GM18951 (cell line): ENCODE results near the gene SDF4.

ENCODE experiments used
- POLR2A ChIP-seq: IDR thresholded peaks from 4 replicates; pipeline ENCODE4 v1.6.1; 2011; ENCODE audit warnings: mild to moderate bottlenecking; ENCODE audit not compliant: insufficient read length, insufficient read depth; ENCODE audit errors: extremely low read depth
- in situ Hi-C: fragments of 300-500 bp; cut with MboI; formaldehyde crosslinking; loops from one replicate; pipeline ENCODE4 v1.12.0; 2022; ENCODE audit warnings: low sequenced_read_pairs, mixed read lengths, inconsistent platforms; ENCODE audit not compliant: unreplicated experiment

The SDF4 gene

DNA sequence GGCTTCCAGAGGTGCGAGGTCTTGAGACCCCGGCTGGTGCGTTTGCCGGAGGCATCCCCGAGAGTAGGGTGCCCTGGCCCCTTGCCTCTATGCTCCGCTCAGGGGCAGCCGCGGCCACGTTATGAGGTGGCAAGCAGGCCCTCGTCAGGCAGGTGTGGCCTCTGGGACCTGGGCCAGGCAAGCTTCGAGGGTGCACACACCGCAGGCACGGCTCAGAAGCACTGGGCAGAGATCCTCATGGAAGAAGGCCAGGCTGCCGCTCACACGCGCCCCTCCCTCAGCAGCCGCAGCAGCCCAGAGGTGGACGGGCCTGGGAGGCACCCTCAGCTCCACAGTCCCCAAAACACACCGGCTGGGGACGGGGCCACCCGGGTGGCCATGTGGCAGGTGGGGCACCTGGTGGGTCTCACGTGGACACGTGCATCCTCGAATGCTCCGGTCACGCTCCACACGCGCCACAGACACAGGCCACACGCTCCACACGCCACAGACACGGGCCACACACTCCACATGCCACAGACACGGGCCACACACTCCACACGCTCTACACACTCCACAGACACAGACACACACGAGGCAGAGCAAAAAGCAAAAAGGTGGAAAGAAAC, 6.5 kb downstream of the SDF4 start:
- in situ Hi-C loops: no loop called here
- TF ChIP-seq POLR2A: no peak

DNA sequence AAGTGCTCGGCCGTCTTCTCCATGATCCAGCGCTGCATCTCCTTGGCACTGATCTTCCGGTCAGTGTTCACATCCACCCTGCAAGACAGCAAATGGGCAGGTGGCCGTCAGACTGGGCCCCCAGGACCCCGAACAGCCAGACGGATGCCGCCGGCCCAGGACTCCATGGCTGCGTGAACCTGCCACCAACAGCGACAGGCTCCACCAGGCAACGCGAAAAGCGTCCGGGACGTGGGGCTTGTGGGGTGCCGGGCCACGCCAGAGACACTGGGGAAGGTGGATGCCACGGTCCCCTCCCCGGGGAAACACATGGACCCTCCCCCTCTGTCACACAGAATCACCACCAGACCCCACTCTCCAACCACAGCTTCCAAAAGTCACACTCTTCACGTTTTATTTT, 7.9 kb downstream of the SDF4 start:
- in situ Hi-C loops: no loop called here
- no peak for TF ChIP-seq POLR2A

DNA sequence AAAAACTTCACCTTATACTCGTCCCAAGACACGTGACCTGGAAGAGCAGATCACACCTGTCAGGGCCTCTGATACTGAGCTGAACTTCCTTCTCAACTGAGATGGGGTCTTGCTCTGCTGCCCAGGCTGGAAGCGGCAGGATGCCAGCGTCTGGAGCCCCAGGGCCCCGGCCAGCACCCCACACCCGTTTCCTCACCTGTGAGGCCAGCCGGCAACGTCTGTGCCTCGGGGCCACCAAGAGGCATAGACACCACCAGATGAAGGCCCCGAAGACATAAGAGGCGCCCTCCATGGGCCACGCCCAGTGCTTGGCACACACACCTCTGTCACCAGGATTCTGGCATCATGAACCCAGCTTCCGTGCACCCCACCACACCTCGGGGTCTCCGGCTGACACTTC, 8.5 kb downstream of the SDF4 start:
- in situ Hi-C loops: no loop called here
- TF ChIP-seq POLR2A: no peak

DNA sequence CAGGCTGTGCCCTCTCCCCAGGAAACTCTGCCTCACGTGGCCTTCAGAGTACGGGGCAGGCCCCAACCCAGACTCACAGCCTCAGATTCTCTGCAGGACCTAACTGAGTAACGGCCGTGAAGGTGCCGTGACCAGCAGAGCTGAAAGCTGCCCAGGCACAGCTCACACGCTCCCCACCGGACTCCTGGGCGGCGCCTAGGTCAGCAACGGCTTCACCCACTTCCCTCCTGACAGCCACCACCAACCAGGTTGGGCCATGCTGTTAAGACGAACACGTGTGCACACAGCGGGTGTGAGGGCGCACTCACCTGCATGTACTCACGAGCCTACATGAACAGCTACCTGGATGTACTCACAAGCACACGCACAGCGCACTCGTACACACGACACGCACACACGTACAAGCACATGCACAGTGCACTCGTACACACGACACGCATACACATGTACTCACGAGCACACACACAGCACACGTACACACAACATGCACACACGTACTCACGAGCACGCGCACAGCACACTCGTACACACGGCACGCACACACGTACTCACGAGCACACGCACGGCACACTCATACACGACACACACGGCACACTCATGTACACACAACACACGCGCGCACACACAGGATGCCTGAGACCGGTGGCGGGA, 9.1 kb downstream of the SDF4 start:
- in situ Hi-C loops: no loop called here

DNA sequence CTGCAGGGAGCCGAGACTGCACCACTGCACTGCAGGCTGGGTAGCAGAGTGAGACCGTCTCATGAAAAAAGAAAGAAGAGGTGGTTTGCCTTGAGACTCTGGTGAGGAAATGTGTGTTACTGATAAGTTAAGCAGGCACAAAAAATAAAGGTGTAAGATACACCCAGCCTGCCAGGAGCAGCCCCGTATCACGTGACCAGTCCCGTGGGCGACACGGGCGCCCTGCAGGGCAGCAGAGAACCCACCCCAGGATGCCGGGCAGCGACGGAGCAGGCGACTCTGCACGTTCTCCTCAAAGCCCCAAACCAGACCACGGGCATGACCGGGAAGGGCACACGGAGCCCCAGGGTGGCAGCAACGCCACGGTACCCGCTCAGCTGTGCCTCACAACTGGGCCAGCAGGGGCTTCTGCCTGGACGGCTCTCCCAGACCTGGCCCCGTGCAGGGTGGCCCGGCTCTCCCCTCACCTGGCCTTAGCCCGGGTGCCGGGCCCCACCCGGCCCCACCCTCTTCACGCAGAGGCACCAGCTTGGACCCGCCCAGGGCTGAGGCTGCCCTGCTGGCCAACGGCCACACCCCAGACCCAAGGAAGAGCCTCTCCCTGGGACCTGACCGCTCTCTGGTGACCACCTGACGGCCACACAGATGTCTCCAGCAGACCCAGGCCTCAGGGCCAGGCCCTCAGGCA, 9.8 kb downstream of the SDF4 start:
- in situ Hi-C loops: no loop called here
- no peak for TF ChIP-seq POLR2A

More for the DNA sequence above, 9.1 kb downstream of the SDF4 start:
- no peak for TF ChIP-seq POLR2A

DNA sequence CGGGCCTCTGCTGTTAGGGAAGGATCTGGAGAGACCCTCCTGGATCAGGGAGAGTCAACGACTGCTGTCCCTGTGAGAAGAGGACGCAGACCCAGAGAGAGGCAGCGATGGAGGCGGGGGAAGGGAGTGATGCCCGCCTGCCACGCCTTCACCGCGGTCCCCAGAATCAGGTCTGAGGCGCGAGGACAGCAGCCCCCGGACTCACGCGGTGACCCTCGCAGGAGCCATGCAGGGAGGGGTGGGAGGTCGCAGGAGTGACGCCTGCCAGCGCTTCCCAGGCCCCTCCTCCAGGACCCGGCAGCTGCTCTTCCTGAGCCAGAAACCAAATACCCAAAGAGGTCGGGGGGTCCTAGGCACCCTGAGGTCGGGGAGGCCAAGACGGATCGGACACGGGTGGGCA, 11.6 kb downstream of the SDF4 start:
- in situ Hi-C loops: no loop called here
- no peak for TF ChIP-seq POLR2A

DNA sequence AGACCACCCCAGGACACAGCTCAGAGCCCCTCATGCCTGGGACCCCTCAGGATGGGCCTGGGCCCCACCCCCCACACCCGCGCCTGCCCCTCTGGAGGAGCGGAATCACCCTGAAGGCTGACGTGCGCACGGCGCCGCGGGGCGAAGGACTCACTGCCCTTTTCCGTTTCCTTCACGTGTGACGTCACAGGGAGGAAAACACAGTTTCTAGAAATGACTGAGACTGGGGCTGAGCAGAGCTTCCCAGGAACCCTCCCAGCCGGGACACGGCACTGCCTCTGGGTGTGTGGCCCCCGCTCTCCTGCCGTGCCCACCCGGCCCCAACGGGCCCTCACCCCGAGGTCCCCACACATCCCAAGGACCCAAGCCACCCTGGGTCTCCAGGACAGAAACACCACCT, 12.5 kb downstream of the SDF4 start:
- no peak for TF ChIP-seq POLR2A
- in situ Hi-C loops: no loop called here

DNA sequence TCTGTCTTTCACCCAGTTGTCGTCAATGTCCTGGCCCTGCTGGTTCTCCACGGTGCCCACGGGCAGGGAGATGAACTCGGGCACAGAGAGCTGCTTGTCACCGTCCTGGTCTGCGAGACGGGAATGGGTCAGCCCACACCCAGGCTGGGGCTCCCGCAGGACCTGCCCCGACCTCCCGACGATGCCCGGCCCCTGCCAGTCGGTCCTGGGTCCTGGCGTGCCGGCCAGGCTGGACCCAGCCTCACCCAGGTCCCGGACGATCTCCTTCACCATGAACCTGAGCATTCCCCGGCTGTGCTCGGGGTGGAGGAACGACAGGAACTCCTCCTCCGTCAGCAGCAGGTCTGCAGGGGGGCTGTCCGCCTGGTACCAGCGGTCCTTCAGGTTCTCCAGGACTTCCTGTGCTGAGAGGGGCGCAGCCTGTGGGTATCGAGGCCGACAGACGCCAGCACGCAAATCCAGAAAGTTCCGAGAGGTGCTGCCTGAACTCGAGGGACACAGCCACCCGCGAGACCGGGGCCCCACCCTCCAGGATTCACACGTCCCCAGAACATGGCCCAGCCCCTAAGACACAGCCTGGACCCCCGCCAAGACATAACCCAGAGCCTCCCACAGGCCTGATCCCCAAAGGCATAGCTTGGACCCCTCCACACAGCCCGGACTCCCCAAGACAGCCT, 13.1 kb downstream of the SDF4 start:
- in situ Hi-C loops: no loop called here
- TF ChIP-seq POLR2A: no peak

DNA sequence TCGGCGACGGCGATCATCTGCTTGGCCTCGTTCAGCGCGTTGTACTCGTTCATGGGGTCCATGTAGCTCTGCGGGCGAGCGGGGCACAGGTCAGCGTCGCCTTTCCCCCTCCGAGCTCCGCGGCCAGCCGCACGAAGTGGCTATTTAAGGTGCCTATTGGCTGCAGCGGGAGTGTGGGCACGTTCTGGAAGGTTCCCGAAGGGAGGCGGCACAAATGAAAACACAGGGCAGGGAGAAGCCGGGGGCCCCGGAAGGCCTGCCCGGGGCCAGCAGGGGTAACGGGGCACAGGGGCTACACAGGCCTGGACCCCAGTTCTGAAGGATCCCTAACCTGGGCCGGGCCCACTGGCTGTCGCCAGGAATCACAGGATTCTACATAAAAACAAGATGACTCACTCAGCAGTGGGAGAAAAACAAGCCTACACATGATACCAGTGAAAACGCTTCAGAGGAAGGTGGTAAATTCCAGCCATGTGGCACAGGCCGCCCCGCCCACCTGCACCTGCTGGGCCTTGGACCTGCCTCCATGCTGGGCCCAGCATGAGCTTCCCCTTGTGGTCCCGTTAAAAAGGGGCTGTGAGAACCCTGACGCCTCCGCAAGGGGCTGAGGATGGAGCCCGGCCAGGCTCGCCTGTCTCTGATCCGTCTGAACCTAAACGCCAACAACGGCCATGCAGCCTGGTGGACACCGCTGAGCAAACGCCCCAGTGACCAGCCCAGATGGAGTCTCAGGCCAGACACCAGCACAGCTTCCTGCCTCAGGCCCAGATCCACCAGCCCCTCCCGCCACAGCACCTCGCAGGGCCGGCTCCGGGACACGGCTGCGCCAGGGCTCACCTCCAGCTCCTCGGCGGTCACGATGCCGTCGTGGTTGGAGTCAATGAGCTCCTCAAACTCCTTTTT, 13.9 kb downstream of the SDF4 start:
- in situ Hi-C loops: no loop called here
- no peak for TF ChIP-seq POLR2A

DNA sequence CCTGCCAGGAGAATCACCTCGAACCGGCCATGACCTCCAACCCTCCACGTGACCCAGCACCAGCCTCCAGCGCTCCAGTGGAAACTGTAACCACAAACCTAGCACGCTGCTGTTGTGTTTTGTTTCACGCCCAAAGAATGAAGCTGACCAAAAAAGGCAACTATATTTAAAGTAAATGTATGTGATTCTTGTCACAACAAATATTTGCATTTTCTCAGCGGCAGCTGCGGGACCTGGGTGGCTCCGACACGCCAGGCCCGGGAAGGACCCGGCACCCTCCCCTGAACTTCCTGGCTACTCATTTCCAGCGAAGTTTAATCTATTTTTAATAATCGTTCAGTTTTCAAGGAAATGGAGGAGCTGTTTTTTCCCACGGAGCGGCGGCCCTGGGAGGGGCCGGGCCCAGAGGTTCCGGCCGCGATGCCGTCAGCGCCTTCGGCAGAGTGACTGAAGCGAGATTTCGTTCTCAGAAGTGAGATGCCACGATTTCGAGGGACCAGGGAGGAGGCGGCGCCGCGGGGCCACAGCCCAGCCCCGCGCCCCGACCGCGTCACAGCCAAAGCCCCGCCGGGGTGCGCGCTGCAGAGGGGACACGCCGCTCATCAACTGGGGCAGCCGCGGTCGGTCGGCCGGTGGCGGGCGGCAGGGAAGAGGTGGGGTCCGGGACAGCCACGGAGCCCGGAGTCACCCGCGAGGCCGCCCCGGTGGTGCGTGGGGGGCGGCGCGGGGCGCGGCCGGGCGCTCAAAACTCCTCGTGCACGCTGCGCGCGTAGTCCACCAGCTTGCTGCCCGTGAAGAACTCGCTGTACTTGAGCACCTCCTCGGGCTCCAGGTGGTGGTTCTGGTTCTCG, 14.8 kb downstream of the SDF4 start:
- TF ChIP-seq POLR2A: no peak

DNA sequence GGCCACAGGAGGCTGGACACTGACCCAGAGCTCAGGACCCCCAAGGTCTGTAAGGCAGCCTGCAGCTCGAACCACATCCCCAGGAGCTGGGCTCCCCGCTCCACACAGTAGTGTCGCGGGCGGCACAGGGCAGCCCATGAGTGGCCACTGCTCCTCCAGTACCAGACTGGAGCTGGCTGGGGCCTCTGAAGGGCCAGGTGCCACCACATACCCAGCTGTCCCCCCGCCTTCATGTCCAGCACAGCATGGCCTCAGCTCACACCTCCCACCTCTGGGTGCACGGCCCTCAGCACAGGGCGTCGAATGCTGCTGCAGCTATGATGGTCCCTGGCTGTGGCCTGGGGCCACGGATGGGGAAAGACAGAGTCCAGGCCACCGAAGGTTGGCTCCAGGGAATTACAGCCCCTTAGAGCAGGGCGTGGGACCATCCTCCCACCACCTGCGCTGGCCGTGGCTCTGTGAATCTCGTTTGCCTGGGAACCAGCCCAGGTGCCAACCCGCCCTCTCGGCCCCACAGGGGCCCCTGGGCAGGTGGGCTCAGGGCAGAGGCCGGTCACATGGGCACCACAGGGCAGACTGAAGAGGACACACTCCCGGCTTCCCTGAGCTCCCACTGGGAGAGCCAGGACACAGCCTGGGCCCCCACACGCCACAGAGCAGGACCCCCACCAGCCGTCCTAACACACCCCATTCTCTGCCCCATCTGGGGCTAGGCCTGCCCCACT, 15.8 kb downstream of the SDF4 start:
- in situ Hi-C loops: no loop called here
- TF ChIP-seq POLR2A: no peak

More for the DNA sequence above, 14.8 kb downstream of the SDF4 start:
- in situ Hi-C loops: no loop called here

DNA sequence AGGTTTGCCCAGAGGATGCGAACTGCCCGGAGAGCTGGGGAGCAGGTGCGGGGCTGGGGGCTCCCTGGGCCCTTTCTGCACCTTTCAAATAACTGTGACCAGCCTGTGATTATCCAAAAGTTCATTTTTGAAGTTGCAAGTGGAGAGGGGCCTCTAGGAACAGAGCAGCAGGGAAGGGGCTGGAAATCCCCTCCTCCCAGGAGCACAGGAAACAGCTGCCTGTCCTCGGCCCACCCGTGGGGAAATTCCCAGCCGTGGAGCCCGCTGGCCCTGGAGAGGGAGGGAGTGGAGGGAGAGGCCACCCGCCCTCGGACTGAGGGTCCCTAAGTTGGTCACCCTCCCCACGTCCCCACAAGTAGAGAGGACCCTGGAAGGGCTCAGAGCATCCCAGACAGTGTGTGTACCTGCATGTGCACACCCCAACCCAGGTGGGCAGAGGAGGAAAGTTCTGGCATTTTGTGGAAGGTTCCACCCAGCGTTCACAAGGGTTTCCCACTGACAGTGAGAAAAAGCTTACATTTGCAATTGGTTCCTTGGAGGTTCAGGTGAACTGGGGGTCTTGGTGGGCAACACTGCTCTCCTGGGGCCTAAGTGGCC, 16.6 kb downstream of the SDF4 start:
- TF ChIP-seq POLR2A: no peak
- in situ Hi-C loops: no loop called here
